Activated T-cell treated with anti-CD3 and anti-CD28 coated beads, Interleukin-2, amount 50 U/mL, for 72 hours (primary cell): ENCODE measurements around the gene SLC18A3. TPM values are rescaled to one million over a fixed set of nuclear protein-coding genes. Genes with fewer than 3 reads are reported as not detected.

ENCODE experiments used
- ATAC-seq, 2 donors: fragments of 150-1000 bp; cut with Tn5 transposase; replicated peaks in 1 of 2; 2 replicates each; pipeline ENCODE4 v1.10.0; 2021; ENCODE audit warnings: moderate library complexity in 2 of 2, mild to moderate bottlenecking in 1 of 2
- DNase-seq, 2 donors: peaks; one replicate each; pipeline ENCODE4 v3.0.0; 2021 to 2022; ENCODE audit warnings: mixed read lengths in 1 of 2
- H3K27ac Mint-ChIP-seq: one replicate; pipeline ENCODE4 v1.8.0; 2022; ENCODE audit warnings: mild to moderate bottlenecking, moderate library complexity, mixed read lengths
- H3K27me3 Mint-ChIP-seq: one replicate; pipeline ENCODE4 v1.8.0; 2022; ENCODE audit warnings: low read depth, mixed read lengths
- H3K36me3 Mint-ChIP-seq, 2 donors: one replicate each; pipeline ENCODE4 v1.8.0; 2022; ENCODE audit warnings: mixed read lengths in 2 of 2, mild to moderate bottlenecking in 1 of 2; ENCODE audit not compliant: insufficient read depth in 2 of 2
- H3K4me1 Mint-ChIP-seq: one replicate; pipeline ENCODE4 v1.8.0; 2022; ENCODE audit warnings: low read depth, mixed read lengths
- H3K4me3 Mint-ChIP-seq, 2 donors: one replicate each; pipeline ENCODE4 v1.8.0; 2022; ENCODE audit warnings: mild to moderate bottlenecking in 2 of 2, mixed read lengths in 2 of 2, moderate library complexity in 2 of 2
- H3K9me3 Mint-ChIP-seq, 2 donors: one replicate each; pipeline ENCODE4 v1.8.0; 2022; ENCODE audit warnings: mixed read lengths in 2 of 2
- total RNA-seq, 2 donors: library from RNA; stranded (reverse); gene quantifications; one replicate each; pipeline ENCODE4 v1.2.3, GENCODE V29; 2022

The SLC18A3 gene
- total RNA-seq, 2 donors from 2014 or later = not detected

DNA sequence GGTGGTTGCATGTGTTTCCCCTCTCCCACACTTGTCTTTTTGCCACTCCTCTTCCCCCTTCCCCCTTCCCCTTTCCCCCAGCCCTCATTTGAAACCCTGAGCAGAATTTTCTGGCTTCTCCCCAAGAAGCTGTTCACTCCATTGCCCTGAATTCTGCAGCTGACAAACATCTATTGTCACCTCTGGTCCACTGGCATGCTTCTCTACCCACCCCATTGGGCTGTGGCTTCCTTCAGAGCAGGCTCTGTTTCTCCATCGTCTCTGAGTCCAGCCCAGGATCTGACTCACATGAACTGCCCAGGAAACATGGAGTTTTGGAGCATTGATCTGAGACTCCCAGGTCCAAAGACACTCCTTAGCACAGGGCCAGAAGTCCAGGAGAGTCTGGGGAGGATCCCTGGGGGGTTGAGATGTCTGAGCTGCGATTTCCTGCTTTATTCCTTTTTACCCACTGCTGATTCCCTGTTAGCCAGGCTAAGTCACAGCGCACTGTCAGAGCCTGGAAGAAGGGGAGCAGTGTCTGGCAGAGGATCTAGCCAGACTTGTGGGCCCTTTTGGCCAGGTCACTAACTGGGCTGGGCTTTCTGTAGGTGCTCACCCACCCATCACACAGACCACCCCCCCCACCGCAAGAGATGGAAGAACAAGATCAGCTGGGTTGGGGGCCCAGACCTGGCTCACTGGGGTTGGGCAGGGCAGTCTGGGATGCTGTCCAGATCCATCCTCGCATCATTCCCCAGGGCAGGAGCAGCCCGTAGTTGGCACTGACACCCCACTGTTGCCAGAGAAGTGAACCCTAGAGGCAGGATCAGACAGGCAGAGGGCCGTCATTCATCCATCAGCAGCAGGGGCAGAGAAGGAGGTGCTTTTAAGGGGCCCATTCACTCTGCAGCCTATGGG lies 7.3 kb downstream of the SLC18A3 start:
- Mint-ChIP-seq H3K27ac (no peak overlapping the region), H3K27me3 (peaks cover 71% of the 10 kb centered on the region), H3K36me3 (peaks cover 0 to 3% of the 10 kb centered on the region in 2 donors), H3K9me3 (no peaks in the 10 kb centered on the region), H3K4me3 (no peak overlapping the region), H3K4me1 (no peaks in the 10 kb centered on the region)
- DNase-seq (no peak), ATAC-seq (no peak)

DNA sequence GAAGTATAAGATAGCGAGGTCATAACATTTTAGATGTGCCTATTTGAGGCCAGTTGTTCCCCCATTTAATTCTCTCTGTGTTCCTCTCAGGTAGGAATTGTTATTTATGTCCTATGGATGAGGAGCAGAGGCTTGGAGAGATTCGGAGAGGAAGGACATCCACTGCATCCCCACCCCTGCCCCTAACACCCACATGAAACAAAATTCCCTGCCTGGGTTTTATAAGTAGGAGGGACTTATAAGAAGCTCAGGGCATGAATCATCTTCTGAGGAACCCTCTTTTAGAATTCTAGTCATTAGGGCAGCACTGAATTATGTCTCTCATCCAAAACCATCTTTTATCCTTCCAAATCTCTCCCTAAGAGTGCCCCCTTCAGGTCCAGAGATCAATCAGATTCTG lies 8.7 kb downstream of the SLC18A3 start:
- Mint-ChIP-seq H3K27me3 (peaks cover 61% of the 10 kb centered on the region), H3K4me1 (no peaks in the 10 kb centered on the region), H3K9me3 (no peaks in the 10 kb centered on the region), H3K27ac (no peak overlapping the region), H3K4me3 (no peak overlapping the region), H3K36me3 (no peaks in the 10 kb centered on the region)
- ATAC-seq (no peak), DNase-seq (no peak)

DNA sequence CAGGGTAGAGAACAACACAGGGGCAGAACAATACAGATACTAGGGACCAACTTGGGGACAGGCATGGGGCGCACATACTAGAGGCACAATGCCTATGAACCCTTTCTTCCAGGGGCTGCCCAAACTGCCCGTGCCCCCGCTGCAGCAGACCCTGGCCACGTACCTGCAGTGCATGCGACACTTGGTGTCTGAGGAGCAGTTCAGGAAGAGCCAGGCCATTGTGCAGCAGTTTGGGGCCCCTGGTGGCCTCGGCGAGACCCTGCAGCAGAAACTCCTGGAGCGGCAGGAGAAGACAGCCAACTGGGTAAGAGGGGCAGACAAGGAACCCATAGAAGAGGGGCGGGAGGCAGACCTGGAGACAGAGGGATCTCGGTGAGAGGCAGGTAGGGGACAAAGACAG lies 9.5 kb downstream of the SLC18A3 start:
- H3K27ac Mint-ChIP-seq = no peak overlapping the region
- H3K4me3 Mint-ChIP-seq = no peak overlapping the region
- no peaks in the 10 kb centered on the region for H3K36me3 Mint-ChIP-seq
- no peak for DNase-seq
- no peaks in the 10 kb centered on the region for H3K4me1 Mint-ChIP-seq
- no peak for ATAC-seq
- no peaks in the 10 kb centered on the region for H3K9me3 Mint-ChIP-seq
- H3K27me3 Mint-ChIP-seq = peaks cover 57% of the 10 kb centered on the region

DNA sequence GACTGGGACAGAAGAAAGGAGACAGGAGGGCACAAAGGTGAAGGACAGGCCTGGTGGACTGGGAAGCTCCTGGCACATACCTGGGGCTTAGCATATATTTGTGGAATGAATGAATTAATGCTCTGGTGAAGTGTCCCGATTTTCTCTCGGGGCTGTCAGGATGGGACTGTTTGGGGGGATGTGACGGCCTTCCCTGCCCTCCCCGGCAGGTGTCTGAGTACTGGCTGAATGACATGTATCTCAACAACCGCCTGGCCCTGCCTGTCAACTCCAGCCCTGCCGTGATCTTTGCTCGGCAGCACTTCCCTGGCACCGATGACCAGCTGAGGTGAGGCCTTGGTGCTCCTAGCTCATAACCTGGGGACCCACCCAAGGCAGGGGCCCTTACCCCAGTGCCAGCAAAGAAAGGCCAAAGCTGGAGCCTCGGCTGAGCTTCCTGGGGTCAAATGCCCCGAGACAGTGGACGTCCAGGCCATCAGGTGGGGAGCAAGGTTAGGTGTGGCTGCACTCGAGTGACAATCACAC lies 10.2 kb downstream of the SLC18A3 start:
- Mint-ChIP-seq H3K4me1 (no peaks in the 10 kb centered on the region), H3K9me3 (no peaks in the 10 kb centered on the region), H3K36me3 (no peaks in the 10 kb centered on the region), H3K27me3 (peaks cover 50% of the 10 kb centered on the region), H3K27ac (no peak overlapping the region), H3K4me3 (no peak overlapping the region)
- ATAC-seq = no peak
- no peak for DNase-seq

DNA sequence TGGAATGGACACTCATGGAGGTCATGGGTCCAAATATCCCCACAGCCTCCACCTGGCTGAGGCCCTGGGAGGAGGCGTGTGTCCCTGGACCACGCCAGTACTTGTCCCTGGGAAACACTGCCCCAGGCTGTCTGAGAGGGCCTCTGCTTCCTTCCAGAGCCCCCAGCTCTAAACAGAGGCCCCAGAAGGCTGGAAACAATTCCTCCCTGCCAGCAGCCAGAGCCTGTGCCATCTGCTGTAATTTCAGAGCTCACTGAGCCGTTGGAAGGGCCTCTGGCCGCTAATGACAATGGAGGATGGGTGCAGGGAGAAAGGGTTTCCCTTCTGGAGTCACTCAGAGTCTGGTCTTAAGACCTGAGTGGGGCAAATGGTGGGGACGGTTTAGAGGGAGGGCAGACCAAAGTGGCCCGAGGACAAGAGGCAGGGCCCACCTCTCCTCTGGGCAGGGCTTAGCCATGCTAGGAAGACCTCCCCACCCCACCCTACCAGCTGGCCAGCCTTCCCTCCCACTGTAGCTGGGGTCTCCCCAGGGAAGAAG lies 10.8 kb downstream of the SLC18A3 start:
- Mint-ChIP-seq H3K4me1 (no peaks in the 10 kb centered on the region), H3K36me3 (no peaks in the 10 kb centered on the region), H3K9me3 (no peaks in the 10 kb centered on the region), H3K27me3 (peaks cover 44% of the 10 kb centered on the region), H3K4me3 (no peak overlapping the region), H3K27ac (no peak overlapping the region)
- DNase-seq = no peak
- no peak for ATAC-seq

DNA sequence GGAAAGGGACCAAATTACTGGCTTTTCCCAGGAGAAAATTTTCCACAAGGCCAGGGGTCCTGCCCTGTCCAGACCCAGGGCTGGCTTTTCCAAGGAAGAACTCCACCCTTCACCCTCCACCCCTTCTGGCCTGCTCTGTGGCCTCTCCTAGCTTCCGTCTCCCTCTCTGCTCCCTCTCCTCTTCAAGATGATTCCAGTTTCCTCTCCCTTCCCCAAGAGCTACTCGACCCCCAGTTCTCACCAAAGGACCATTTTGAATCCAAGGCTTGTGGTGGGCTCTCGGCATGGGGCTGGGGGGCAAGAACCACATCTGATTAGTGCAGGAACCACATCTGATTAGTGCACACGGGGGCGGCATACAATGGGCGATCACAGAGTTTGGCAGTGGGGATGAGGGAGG lies 11.5 kb downstream of the SLC18A3 start:
- H3K27ac Mint-ChIP-seq = no peak overlapping the region
- DNase-seq = no peak
- no peaks in the 10 kb centered on the region for H3K36me3 Mint-ChIP-seq
- no peaks in the 10 kb centered on the region for H3K9me3 Mint-ChIP-seq
- no peaks in the 10 kb centered on the region for H3K4me1 Mint-ChIP-seq
- peaks cover 43% of the 10 kb centered on the region for H3K27me3 Mint-ChIP-seq
- ATAC-seq = no peak
- H3K4me3 Mint-ChIP-seq = no peak overlapping the region

DNA sequence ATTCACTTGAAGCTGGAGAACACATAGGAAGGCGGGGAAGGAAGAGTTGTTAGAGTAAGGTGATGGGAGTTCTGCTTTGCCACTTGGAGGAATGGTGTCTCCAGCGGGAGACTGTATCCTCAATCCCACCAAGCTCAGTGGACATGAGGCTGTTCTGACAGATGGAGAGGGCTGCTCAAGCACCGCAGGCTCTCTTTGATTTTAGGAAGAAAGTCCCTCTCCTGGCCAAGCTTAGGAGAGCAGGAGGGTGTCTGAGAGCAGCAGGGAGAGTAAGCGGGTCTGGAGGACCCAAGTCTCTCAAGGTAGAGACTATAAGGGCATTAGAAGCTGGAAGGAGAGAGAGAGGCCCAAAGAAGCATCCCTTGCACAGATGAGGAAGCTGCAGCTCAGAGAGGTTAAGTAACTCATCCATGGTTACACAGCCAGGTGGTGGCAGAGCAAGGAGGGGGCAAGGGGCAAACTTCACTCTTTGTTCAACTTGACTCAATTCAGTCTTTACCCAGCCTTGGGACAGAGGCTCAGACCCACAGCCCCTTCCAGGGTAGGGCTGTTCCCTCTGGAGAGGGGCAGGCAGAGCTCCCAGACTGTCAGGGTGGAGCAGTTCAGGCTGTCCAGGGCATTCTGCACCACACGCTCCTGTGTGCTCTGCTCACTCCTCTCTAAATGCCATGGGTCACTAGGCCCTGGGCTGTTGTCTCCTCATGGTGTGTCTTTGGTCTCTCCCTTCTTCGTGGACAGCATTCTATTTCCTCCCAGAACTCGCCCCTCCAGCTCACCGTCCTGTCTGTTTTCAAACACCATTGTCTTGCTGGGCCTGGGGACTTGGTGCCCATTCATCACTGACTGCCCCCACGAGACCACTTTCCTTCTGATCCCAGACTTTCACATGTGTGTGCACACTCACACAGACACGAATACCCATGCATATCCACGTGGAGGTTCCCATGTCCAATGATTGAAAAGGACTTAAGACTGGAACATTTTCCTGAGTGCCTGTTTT lies 12.6 kb downstream of the SLC18A3 start:
- Mint-ChIP-seq H3K27me3 (peaks cover 31% of the 10 kb centered on the region), H3K36me3 (no peaks in the 10 kb centered on the region), H3K4me1 (no peaks in the 10 kb centered on the region), H3K9me3 (no peaks in the 10 kb centered on the region), H3K27ac (no peak overlapping the region), H3K4me3 (no peak overlapping the region)
- DNase-seq = no peak
- no peak for ATAC-seq

DNA sequence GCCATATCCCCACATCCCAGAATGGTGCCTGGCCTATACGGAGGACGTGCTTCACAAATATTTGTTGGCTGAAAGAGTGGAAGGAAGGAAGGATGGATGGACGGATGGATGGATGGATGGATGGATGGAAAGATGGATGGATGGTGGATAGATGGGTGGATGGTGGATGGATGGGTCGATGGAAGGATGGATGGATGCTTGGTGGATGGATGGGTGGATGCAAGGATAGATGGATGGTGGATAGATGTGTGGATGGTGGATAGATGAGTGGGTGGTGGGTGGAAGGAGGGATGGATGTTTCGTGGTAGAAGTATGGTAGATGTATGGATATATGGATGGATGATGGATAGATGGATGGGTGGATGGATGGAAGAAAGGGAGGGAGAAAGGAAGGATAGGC lies 14.5 kb downstream of the SLC18A3 start:
- Mint-ChIP-seq H3K27ac (no peak overlapping the region), H3K4me1 (no peaks in the 10 kb centered on the region), H3K4me3 (no peak overlapping the region), H3K36me3 (no peaks in the 10 kb centered on the region), H3K27me3 (peaks cover 13% of the 10 kb centered on the region), H3K9me3 (no peaks in the 10 kb centered on the region)
- ATAC-seq (no peak), DNase-seq (no peak)

DNA sequence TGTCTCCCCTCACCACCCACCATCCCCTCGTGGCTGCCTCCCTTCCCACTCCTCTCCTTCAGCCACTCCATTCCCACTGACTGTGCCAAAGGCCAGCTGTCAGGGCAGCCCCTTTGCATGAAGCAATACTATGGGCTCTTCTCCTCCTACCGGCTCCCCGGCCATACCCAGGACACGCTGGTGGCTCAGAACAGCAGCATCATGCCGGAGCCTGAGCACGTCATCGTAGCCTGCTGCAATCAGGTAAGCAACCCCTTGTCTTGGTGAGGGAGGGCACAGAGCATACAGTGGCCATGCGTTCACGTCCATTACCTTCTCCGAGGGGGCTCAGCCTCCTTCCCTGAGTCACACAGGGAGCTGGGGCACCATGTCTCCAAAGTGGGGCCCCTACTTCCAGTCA lies 15.3 kb downstream of the SLC18A3 start:
- ATAC-seq (no peak), DNase-seq (no peak)
- Mint-ChIP-seq H3K27ac (no peak overlapping the region), H3K27me3 (peaks cover 7% of the 10 kb centered on the region), H3K4me3 (no peak overlapping the region), H3K4me1 (no peaks in the 10 kb centered on the region), H3K36me3 (no peaks in the 10 kb centered on the region), H3K9me3 (no peaks in the 10 kb centered on the region)

DNA sequence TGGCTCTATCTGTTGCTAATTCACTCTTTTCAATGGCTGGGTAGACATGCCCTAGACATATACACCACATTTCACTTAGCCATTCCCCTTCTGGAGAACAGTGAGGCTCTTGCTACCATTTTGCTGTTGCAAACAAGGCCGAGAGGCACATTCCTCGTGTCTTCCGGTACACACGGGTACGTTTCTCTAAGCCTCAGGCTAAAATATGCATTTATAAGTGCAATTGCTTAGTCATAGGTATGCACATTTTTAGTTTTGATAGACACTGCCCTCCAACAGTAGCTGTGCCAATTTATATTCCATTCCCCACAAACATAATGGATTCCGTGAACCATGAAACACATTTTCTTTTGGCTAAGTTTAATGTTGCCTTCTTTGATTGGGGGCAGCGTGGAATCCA lies 16.9 kb downstream of the SLC18A3 start:
- peaks cover 7% of the 10 kb centered on the region for H3K27me3 Mint-ChIP-seq
- no peak overlapping the region for H3K27ac Mint-ChIP-seq
- no peak overlapping the region for H3K4me3 Mint-ChIP-seq
- H3K4me1 Mint-ChIP-seq = no peaks in the 10 kb centered on the region
- ATAC-seq (no peak), DNase-seq (no peak)
- no peaks in the 10 kb centered on the region for H3K36me3 Mint-ChIP-seq
- H3K9me3 Mint-ChIP-seq = no peaks in the 10 kb centered on the region

DNA sequence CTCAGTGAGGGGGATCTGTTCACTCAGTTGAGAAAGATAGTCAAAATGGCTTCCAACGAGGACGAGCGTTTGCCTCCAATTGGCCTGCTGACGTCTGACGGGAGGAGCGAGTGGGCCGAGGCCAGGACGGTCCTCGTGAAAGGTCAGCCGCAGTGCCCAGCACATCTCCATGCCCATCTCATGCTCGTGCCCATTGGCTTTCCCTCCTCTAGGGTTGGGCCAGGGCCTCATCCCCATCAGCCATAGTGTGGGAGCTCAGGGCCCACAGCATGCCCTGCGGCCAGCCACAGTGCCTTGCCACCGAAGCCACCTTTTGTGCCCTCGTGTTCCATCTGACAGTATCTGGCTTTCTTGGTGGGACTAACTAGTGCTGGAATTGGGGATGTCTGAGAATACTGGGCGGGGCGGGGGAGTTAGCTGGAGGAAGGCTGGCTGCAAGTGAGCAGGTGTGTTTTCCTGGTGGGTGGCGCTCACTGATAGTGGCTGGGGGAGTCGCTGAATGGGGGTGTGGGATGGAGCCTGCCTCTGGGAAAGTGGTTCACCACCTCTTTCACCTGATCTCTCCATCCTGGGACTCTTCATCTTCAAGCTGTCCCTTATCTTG lies 17.6 kb downstream of the SLC18A3 start:
- no peak overlapping the region for H3K27ac Mint-ChIP-seq

DNA sequence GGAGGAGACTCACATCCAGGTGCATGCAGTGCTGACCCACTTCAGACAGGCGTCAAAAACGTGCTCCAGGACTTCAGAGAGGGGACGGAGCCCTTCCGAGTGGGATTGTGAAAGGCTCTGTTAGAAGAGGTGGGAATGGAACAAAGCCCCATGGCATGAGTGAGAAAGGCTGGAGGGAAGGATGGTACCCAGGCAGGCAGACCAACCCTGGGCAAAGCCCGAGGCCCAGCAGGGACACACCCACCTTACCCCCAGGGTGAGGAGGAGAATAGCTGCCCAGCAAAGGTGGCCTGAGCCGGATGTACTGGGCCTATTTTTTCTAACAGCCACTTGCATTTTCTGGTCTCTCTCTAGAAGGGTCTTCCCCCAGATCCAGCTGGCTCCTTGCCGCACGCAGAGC lies 18.5 kb downstream of the SLC18A3 start:
- Mint-ChIP-seq H3K36me3 (no peaks in the 10 kb centered on the region), H3K4me1 (no peaks in the 10 kb centered on the region), H3K27ac (no peak overlapping the region), H3K27me3 (peaks cover 5% of the 10 kb centered on the region), H3K9me3 (no peaks in the 10 kb centered on the region), H3K4me3 (no peak overlapping the region)
- ATAC-seq = no peak
- no peak for DNase-seq

More for the DNA sequence above, 17.6 kb downstream of the SLC18A3 start:
- peaks cover 7% of the 10 kb centered on the region for H3K27me3 Mint-ChIP-seq
- no peak for ATAC-seq
- no peaks in the 10 kb centered on the region for H3K9me3 Mint-ChIP-seq
- H3K36me3 Mint-ChIP-seq = no peaks in the 10 kb centered on the region
- no peak for DNase-seq
- no peaks in the 10 kb centered on the region for H3K4me1 Mint-ChIP-seq
- H3K4me3 Mint-ChIP-seq = no peak overlapping the region
